ENCODE results near the gene ARHGAP25. TPM values are rescaled to one million over a fixed set of nuclear protein-coding genes. Genes with fewer than 3 reads are reported as not detected.

The ARHGAP25 gene
- total and polyA plus RNA-seq, 12 donors: 2.6 to 17.3 (median 5.2) TPM

DNA sequence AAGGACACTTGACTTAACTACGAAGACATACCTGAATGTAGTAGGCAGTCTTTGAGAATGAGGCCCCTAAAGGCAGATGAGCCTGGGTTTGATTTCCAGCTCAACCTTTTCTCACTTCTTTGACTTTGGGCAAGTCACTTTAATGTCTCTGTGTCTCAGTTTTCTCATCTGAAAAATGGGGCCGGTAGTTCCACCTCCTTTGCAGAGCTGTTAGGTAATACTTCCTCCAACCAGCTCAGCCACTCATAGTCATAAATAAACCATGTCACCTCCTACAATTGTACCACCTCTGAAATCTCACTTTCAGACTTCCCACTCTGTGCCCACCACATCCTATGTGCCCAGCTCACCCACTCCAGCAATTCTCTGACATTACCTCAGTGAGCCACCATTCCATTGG lies 10.4 kb downstream of the ARHGAP25 start:
- Histone ChIP-seq H3K4me3 (no peak overlapping the region), H3K27ac (peak overlapping the region in 1 of 10 donors; percentile 94), H3K36me3 (peaks cover 0 to 6% (median 0%) of the 10 kb centered on the region in 9 donors), H3K9me3 (no peaks in the 10 kb centered on the region), H3K4me1 (peaks cover 0 to 89% (median 0%) of the 10 kb centered on the region in 9 donors), H3K27me3 (peaks cover 0 to 5% (median 0%) of the 10 kb centered on the region in 7 donors)
- WGBS, 2 donors: 90 to 95% methylated on average over 2 of the region's 2 CpGs
- TF ChIP-seq, protein P1, sequence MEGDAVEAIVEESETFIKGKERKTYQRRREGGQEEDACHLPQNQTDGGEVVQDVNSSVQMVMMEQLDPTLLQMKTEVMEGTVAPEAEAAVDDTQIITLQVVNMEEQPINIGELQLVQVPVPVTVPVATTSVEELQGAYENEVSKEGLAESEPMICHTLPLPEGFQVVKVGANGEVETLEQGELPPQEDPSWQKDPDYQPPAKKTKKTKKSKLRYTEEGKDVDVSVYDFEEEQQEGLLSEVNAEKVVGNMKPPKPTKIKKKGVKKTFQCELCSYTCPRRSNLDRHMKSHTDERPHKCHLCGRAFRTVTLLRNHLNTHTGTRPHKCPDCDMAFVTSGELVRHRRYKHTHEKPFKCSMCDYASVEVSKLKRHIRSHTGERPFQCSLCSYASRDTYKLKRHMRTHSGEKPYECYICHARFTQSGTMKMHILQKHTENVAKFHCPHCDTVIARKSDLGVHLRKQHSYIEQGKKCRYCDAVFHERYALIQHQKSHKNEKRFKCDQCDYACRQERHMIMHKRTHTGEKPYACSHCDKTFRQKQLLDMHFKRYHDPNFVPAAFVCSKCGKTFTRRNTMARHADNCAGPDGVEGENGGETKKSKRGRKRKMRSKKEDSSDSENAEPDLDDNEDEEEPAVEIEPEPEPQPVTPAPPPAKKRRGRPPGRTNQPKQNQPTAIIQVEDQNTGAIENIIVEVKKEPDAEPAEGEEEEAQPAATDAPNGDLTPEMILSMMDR (IDR thresholded peaks at IDR 0.05): no peak
- intact Hi-C loops (cut with DNase I): loop anchor here in 1 of 10 donors (5.0 kb wide), 1 partner anchor 167 kb away; no protein-coding TSS in a partner anchor
- no peak for ATAC-seq
- DNase-seq: no peak

DNA sequence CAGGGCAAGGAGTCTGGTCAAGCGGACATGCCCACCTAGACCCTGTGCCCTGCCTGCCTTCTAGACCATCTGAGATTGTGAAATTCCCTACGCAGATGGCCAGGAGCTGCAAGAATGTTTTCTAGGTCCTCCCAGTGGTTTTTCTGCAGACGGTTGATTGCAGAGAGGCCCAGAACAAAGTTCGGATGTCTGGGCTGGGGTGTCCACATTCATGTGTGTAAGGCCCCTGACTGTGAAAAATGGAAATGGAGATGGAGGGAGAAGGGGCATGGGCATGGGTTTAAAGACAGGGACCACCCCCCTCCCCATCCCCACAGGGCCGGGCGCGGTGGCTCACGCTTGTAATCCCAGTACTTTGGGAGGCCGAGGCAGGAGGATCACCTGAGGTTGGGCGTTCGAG lies 11.8 kb downstream of the ARHGAP25 start:
- Histone ChIP-seq H3K27me3 (peaks cover 0 to 5% (median 0%) of the 10 kb centered on the region in 7 donors), H3K9me3 (no peaks in the 10 kb centered on the region), H3K4me3 (no peak overlapping the region), H3K36me3 (peaks cover 0 to 6% (median 0%) of the 10 kb centered on the region in 9 donors), H3K4me1 (peaks cover 0 to 80% (median 0%) of the 10 kb centered on the region in 9 donors), H3K27ac (peak overlapping the region in 1 of 10 donors; percentile 52)
- 96% methylated on average over 11 of the region's 11 CpGs for WGBS, 2 donors
- ATAC-seq (no peak), DNase-seq (no peak)
- TF ChIP-seq, protein P1 (IDR thresholded peaks at IDR 0.05): no peak
- intact Hi-C loops (cut with DNase I): loop anchor here in 1 of 10 donors (5.0 kb wide), 1 partner anchor 166 kb away; no protein-coding TSS in a partner anchor

DNA sequence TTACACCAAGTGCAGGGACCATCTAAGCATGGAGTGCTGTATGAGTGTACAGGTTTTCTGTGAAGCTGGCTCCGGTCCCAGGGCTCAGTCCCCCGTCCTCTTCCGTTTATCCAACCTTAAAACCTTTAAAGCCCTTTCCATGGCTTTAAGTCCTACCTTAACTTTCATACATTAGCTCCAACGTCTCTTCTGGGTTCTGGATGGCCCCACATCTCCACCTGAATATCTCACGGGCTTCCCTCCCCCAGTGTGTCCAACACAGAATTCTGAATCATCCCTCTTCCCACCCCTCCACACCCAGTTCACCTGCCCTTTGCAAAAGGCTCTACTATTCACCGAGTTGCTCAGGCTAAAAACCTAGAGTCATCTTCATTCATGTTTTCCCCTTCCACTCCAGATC lies 12.8 kb downstream of the ARHGAP25 start:
- intact Hi-C loops (cut with DNase I): loop anchor here in 1 of 10 donors (5.0 kb wide), 1 partner anchor 165 kb away; no protein-coding TSS in a partner anchor

DNA sequence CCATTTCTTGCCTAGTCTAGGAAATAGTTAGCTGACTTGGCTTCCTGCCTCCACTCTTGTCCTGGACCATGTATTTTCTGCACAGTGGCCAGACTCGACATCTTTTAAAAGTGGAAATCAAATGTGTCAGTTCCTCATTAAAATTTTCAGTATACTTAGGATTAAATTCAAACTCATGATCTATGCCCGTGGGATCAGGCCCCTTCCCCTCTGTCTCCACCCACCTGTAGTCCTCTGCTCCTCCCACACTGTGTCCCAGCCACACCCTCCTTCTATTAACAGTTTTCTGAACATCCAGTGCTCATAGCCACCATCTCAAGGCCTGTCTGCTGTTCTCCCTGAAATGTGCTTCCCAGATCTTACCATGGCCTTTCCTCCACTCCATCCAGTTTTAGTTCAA lies 13.3 kb downstream of the ARHGAP25 start:
- no peak for ATAC-seq
- Histone ChIP-seq H3K36me3 (peaks cover 0 to 6% (median 0%) of the 10 kb centered on the region in 9 donors), H3K9me3 (no peaks in the 10 kb centered on the region), H3K27ac (peak overlapping the region in 1 of 10 donors; percentile 49), H3K27me3 (peaks cover 0 to 5% (median 0%) of the 10 kb centered on the region in 7 donors), H3K4me1 (peaks cover 0 to 80% (median 4%) of the 10 kb centered on the region in 9 donors), H3K4me3 (no peak overlapping the region)
- WGBS, 2 donors: 46 to 74% methylated on average over 2 of the region's 2 CpGs
- no peak for DNase-seq
- intact Hi-C loops (cut with DNase I): loop anchor here in 1 of 10 donors (5.0 kb wide), 1 partner anchor 164 kb away; no protein-coding TSS in a partner anchor
- TF ChIP-seq, protein P1 (IDR thresholded peaks at IDR 0.05): no peak

More for the DNA sequence above, 12.8 kb downstream of the ARHGAP25 start:
- Histone ChIP-seq H3K27ac (peak overlapping the region in 1 of 10 donors; percentile 49), H3K9me3 (no peaks in the 10 kb centered on the region), H3K4me1 (peaks cover 0 to 80% (median 4%) of the 10 kb centered on the region in 9 donors), H3K4me3 (no peak overlapping the region), H3K27me3 (peaks cover 0 to 5% (median 0%) of the 10 kb centered on the region in 7 donors), H3K36me3 (peaks cover 0 to 6% (median 0%) of the 10 kb centered on the region in 9 donors)
- TF ChIP-seq, protein P1 (IDR thresholded peaks at IDR 0.05): no peak
- ATAC-seq (no peak), DNase-seq (no peak)
- WGBS, 2 donors: 91 to 94% methylated on average over 6 of the region's 6 CpGs
